T follicular helper cell (primary cell): Measurements from ENCODE around the gene POLD2.

Experiments
- DNase-seq: peaks from one replicate; pipeline ENCODE4 v3.0.0-alpha.2; 2020; ENCODE audit warnings: low read depth

POLD2 gene

DNA sequence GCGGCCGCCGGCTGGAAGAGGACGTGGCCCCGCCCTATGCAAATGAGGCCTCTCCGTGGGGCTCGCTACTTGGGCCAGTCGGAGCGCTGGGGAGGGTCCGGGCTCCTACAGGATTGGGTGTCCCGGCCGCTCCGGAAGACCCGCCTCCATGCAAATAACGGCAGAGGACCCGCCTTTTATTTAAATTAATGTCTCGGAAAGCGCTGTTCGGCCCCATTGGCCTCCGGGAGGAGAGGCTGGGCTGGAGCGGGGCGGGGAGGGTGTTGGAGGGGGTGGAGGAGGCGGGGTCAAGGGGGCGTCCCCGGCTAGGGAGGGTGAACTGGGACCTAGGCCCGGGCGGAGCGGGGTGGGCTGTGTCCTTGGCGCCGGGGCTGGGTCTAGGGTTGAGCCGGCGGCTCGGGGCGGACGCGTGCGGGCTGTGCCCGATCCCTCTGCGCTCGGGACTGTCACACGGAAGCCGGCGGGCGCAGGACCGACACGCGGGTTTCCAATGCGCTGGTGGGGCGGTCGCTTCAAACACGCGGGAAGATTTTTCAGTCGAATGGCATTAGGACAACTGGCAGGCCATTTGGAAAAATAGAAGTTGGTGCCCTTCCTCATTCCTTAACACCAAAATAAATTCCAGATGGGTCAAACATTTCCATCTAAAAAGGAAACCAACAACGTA is 40.7 kb downstream of the POLD2 start:
- peak; percentile 97 for DNase-seq

DNA sequence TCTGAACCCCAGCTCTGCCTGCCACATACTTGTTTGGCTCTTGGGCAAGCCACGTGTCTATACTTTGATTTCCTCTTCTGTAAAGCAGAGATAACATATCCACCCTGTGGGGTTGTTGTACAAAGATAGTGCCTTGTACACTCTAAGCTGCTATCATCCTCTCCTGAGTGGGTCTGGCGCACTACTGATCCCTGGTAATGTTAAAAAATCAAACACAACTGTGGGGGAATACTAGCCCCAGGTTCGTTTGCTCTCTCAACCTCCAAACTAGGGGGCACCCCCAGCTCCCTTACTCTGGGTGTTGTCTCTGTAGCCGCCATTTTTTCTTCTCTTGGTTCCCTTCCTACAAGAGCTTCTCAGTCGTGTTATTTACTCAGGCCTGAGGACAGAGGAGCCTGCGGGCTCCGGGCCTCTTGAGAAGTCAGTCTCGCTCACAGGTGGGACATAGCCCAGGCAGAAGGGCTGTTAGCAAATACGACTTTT is 42.0 kb downstream of the POLD2 start:
- DNase-seq, result no peak

DNA sequence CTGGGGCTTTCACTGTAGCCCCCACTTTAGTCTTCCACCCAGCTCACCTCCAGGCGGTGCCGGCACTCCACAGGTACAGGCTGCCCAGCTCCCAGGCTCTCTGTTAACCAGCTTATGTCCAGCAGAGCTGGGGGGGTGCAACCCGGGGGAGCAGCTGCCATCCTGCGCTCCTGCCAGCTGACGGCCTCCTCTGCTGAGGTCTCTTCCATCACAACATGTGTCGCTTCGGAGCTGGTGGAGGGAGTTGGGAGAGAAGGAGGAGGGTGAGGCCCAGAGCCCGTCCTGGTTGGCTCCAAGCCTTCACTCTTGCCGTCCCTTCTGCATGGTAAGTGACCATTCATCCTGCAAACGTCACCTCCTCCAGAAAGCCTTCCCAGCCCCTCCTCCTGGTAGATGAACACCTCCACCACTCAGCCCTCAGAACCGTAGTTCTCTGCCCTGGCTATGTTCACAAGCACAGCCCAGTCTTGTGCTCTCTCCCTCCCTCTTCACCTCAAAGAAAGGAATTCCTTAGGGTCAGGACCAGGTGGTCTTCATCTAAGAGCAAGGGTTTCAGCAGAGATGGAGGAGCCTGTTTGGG is 42.6 kb downstream of the POLD2 start:
- DNase-seq, result no peak

DNA sequence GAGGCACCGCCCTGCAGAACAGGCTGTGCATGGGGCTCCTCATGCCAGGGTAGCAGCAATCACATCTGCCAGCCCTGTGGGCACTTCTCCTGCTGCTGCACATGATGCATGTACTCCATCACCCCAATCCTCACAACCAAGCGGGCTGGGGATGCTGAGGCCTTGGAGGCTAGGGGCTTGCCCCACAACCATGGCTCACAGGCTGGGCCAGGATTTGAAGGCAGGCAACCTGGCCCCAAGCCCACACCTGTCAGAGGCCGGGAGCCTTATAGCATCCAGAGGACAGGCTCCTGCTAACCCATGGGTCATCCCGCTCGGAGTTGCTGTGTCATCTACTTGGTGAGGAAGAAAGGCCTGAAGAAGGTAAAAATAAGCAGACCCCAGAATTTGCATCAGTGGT is 43.2 kb downstream of the POLD2 start:
- no peak for DNase-seq

DNA sequence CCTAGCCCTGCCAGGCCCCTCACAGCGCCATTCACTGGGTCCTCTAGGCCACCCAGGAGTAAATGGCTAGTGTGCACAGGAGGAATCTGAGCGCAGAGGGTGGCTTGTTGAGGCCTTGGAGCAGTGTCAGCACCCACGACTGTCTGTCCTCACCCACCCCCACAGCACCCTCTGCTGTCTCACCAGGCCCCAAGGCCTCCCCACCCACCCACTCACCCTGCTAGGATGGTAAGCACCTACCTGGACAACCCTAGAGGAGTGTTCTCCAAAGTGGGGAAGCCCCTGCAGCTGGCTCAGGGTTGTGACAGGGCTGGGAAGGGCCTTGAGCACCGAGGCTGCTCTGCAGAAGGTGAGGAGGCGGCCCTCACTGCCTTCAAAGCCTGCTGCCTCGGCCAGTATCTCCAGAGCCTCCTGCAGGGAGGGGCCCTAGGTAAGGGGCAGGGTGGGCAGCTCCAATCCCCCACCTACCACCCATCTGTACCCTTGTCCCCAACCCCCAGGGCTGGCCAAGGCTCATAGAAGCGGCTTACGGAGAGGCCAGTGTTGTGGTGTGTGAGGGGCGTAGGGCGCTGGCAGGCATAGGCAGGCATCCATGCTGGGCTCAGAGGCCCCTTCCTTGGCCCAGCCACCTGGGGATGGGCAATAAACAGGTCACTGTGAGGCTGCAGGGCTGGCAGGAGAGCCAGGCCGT is 43.9 kb downstream of the POLD2 start:
- no peak for DNase-seq

DNA sequence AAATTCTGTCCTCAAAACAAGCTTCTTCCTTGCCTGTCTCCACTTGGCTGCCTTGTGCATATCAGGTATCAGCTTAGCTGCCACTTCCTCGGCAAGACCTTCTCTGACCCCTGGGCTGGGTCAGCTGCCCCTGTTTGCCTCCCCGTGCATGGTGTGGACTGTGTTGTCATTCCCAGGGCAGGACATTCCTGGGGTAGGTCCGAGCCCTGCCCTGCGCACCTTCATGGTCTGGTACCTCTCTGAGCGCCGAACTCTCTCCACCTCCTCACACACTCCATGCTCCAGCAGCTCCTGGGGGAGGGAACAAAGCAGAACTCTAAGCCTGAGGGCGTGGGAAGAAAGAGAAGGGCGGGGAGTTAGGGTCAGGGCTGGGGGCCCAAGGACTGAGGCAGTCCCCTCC is 44.8 kb downstream of the POLD2 start:
- no peak for DNase-seq

DNA sequence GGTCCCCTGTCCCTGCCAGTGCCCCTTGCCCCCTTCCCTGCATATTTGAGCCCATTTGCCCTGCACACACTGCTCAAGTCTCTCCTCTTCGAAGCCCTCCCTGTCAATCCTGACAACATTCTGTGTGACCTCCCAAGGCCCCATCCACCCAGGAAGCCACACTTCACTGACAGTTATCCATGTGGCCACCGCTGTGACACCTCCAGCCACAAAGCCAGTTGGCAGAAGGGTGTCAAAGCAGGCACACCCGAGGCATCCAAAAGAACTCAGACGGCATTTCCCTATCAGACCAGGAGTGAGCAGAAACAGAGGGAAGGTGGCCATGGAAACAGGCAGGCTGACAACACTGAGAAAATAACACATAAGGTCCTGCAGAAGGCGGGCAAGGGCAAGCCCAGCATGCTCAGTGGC is 45.7 kb downstream of the POLD2 start:
- DNase-seq, result no peak

DNA sequence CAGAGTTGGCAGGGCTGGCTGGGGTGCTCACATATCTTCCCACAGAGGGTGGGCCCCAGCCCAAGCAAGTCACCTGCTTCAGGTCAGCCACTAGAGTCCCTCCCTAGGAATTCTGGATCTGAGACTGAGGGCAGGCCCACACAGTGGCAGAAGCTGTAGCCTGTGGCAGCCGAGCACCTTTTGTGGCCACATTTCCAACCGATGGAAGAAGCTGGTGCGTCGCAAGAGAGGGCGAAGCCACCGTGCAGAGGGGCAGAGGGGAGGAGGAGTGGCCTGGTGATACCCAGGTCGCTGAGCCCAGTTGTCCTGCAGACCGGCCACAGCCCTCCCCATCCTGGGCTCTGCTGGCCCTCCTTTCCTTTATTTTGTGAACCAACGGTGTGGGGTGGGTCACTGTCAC is 46.3 kb downstream of the POLD2 start:
- DNase-seq, result no peak

DNA sequence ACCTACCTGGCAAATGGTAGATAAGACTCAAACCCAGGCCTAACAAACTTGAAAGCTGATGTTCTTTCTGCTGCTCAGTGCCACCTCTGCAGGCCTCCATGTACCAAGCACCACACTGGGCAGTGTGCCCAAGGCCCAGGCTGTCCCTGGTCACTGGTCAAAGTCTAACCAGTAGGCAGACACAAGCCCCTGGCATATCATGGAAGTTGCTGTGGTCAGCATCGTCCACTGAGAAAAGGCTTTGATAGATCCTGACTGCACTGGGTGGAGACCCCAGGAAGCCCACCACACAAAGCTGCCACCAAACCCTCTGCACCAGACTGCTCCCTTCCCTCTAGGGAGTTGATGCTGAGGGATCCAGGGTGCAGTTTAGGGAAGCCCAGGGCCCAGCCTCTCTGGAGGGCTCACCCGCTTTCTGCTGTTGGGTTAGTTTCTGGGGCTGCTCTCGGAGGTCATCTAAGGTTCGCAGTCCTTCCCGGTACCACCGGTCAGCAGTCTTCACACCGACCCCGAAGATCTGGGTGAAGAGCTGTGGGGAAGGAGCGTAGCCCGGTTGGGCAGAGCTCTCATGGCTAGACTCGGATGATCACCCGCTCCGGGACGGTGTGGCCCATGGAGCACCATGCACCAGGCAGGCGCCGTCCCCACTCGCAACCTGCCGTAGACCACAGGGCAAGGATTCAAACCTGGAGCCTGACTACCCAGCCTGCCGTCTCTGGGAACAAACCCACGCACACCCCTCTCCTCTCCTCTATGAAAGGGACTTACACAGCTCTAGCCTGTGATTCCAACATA is 47.0 kb downstream of the POLD2 start:
- no peak for DNase-seq

DNA sequence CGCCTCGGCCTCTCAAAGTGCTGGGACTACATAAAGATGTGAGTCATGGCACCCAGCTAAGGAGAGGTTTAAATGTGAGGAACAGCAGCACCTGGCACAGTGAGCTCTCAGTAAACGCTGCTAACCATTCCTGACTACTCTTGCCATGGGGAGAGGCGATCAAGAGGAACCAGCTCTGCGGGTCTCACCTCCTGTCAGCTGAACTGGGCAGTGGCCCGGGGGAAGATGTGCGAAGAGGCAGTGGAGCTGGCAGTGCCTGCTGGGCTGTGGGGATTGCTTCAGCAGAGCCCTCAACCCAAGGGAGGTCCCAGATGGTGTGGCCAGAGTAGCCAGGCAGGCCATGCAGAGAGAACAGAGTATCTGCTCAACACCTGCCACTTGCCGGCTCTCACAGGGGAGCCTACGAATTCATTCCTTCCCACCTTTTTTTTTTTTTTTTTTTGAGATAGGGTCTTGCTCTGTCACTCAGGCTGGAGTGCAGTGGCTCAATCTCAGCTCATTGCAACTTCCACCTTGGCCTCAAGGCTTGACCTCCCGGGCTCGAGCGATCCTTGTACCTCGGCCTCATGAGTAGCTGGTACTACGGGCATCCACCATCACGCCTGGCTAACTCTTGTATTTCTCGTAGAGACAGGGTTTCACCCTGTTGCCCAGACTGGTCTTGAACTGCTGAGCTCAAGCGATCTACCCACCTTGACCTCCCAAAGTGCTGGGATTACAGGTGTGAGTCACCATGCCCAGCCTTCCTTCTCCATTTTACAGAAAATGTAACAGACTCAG is 47.9 kb downstream of the POLD2 start:
- no peak for DNase-seq

DNA sequence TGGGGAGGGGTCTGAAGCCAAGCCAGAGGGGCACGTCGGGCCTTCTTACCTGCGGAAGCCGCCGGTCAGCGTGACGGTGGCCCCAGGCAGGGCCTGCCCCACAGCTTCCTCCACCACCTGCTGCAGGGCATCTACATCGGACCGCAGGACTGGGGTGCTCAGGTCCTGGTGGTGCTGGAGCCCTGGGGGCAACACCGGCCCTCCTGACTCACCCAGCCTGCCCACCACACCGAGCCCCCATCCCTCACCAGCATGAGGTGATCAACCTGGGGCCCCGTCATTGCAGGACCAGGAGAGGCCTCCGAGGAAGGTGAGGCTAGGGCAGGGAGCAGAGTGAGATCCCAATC is 49.0 kb downstream of the POLD2 start:
- DNase-seq, result no peak

DNA sequence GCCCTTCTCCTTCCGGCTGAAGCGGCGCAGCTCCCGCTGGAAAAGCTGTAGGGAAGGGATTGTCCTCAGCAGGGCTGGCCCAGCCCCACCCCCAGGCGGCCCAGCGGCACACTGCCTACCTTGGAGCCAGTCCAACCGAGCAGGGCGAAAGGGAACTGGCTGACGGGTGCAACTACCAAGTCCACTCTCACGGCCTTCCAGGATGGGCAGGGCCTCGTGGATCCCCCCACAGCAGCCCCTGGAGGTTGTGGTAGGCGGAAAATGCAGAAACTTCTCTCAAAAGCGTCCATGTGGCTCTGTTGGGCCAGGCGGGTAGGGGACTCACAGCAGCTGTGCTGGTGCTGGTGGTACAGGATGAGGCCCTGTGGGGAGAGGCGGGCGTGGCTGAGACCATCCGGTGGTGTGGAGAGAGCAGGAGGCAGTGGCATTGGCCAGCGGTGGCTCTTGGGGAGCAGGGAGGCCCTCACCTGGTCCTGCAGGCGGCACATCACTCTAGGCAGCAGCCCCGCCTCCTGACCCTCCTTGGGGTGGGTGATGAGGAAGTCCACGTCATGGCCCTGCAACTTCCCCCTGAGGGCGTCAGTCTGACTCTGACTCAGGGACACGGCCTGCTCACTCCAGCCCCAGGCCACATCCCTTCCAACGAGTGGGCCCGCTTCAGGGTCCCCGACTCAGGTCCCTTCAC is 49.5 kb downstream of the POLD2 start:
- no peak for DNase-seq

DNA sequence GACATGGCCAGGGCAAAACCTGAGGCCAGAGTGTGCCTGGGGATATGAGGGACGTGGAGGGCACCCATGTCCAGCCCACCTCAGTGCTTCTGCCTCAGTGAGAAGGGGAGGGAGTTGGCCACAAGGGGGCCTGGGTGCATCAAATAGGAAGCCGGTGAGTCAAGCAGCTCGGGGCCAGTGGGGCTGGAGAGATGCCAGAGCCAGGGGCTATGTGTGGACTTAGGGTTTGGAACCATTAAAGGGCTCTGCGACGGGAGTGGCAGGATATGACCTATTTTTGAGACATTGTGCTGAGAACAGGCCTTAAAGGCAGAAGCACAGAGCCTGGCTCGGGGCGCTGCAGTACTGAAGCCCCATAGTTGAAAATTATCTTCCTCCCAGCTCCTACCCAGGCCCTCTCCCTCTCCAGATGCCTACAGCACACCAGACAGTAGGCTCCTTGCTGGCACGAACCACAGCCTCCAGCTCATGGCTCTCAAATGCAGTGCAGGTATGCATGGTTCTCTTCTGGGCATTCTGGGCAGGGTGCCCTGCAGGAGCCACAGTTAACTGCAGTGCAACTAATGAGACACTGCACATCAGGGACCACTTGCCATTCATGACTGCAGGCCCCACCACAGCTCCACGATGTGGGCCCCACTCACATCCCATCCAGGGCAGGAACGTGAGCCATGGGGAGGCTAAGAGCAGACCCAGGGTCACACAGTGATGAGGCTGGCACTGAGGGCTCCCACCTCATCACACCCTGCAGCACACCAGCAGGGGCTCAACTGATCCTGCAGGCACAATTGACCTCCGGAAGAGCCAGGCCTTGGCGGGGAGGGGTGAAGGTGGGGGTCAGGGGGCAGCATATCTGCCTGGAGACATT is 50.8 kb downstream of the POLD2 start:
- DNase-seq, result peak; percentile 19

DNA sequence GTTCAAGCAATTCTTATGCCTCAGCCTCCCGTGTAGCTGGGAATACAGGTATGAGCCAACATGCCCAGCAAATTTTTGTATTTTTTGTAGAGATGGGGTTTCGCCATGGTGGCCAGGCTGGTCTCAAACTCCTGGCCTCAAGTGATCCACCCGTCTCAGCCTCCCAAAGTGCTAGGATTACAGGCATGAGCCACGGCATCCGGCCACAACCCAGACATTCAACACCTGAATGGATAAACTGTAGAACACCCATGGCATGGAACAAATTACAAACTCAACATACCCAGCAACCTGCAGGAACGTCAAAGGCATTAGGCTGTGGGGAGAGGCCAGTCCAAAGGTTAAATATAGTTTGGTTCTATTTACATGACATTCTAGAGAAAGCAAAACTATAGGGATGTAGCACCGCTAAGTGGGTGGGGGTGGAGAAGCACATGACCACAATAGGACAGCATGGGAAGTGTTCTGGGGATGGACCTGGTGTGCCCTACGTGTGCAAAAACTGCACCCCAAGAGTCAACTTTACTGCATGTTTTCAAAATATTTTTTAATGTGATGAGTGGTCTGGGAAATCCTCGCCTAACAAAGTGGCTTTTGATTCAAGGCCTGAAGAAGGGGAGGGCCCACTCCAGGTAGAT is 51.5 kb downstream of the POLD2 start:
- no peak for DNase-seq

DNA sequence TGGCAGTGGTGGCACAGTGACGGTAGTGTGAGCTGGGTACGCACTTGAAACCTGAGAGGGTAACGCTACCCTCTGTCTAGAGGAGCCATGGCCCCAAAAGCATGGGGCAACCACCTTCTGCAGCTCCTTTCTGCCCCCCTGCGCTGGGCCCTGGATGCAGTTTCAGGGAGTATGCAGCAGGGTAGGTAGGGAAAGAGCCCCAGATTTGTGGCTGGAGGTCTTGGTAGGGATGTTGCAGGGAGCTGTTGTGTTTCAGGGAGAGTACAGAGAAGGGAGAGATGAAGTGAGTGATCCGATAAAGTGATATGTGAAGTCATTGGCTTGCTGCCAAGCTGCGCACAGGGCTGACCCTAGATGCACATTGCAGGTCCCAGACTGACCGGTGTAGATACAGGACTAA is 55.3 kb downstream of the POLD2 start:
- no peak for DNase-seq

DNA sequence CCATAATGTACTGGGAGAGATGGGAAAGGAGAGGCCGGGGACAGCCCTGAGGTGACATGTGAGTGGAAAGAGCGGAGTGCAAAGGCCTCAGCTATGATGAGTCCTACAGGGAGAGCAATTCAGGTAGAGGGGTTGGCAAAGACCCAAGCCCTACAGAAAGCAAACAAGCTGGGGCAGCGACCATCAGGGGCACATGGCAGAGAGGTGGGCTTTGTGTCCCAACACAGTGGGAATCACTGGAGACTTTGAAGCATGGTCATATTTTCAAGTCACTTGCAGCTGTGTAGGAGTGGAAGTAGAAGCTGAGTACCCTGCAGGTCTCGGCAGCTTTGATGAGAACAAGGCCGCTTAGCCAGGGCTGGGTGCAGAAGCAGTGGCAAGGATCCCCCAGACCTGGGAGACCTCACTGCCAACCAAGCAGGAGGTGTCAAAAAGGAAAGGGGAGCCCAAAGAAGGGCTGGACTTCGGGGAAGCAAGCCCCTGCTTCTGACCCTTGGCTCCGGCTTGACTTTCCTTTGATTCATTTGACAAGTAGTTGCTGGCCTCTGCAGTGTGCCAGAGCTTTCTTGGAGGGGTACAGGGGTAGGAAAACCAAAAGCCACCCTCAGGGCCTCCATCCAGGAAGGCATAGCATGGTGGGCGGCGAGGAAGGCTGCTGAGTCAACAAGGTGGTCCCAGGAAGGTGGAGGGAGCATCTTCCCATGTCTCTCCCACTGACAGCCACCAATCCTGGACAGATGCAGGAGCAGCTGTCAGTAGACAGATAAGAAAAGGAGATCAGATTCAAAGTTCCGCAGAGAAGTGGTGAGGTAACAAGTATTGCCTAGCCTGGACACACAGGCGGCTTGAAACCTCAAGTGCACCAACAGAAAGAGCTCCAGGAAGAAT is 56.0 kb downstream of the POLD2 start:
- no peak for DNase-seq

DNA sequence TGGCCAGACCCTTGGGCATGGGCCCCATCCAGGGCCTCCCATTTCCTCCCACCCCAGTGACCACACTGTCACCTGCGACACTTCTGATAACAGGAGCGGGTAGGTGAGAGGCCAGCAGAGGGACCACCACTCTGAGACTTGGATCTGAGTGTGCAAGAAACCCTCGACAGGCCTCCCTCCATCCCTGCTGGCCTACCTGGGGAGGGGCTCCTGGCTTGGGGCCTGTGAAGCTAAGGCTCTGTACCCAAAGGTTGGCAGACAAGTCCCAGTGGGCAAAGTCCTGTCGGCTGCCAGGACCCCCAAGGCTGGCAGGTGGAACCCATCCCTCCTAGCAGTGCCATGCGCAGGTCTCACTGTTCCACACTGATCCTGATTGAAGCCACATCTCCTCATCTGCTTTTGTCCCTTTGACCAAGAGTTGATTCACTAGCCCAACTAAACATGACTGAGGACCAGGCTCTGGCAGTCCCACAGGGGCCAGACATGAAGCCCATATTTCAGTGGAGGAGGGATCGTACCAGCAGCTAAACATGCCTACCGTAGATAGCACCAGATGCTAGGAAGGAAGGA is 56.8 kb downstream of the POLD2 start:
- no peak for DNase-seq

DNA sequence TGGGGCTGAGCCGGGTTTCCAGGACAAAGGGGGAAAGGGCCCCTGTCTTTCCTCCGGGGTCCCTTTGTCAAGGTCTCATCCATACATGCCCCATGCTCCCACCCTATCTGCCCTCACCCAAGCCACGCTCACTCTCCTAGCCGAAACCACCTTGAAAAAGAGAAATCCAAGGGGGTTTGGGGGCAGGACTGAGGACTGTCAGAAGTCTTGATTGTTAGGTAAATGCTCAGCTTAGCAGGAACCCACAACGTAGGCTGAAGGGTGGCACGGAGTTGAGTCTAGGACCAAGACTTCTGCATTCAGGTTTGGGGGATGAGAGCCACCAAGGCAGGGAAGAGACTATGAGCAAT is 57.3 kb downstream of the POLD2 start:
- no peak for DNase-seq
